Measurements from ENCODE around the gene PRR23B.

DNA sequence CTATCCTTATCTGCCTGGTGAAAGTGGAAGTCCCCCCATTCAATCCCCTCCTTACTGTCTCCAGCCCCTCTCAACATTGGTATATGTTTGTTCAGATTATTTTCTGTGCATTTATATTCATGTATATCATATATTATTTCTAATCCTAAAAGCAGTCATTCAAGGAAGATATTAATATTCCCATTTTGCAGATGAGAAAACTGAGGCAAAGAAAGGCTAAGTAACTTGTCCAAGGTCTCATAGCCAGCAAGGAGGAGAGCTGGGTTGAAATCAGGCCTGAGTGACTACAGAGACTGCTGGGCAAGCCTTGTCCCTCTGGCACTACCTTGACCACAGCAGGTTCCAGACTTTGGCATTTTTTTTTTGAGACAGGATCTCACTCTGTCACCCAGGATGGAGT lies 44.7 kb downstream of the PRR23B start:
- TF ChIP-seq EZH2phosphoT487 (IDR thresholded peaks at IDR 0.05; ENCODE audit: borderline replicate concordance): no peak
- TF ChIP-seq, protein P1, sequence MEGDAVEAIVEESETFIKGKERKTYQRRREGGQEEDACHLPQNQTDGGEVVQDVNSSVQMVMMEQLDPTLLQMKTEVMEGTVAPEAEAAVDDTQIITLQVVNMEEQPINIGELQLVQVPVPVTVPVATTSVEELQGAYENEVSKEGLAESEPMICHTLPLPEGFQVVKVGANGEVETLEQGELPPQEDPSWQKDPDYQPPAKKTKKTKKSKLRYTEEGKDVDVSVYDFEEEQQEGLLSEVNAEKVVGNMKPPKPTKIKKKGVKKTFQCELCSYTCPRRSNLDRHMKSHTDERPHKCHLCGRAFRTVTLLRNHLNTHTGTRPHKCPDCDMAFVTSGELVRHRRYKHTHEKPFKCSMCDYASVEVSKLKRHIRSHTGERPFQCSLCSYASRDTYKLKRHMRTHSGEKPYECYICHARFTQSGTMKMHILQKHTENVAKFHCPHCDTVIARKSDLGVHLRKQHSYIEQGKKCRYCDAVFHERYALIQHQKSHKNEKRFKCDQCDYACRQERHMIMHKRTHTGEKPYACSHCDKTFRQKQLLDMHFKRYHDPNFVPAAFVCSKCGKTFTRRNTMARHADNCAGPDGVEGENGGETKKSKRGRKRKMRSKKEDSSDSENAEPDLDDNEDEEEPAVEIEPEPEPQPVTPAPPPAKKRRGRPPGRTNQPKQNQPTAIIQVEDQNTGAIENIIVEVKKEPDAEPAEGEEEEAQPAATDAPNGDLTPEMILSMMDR (conservative IDR thresholded peaks at IDR 0.05; ENCODE audit: low read length): no peak

All from Loucy (cell line).